Loucy (cell line): ENCODE results near the gene ITGB8.

Source experiments
- CTCF ChIP-seq: fragments of 200-600 bp; sonication (generic); conservative IDR thresholded peaks from 2 replicates; pipeline ENCODE4 v1.5.1; 2014; ENCODE audit warnings: mild to moderate bottlenecking, antibody characterized with exemption, low read length
- EZH2phosphoT487 ChIP-seq: fragments of 200-600 bp; IDR thresholded peaks from 2 replicates; pipeline ENCODE4 v1.6.1; 2018; ENCODE audit warnings: antibody characterized with exemption, mild to moderate bottlenecking, moderate library complexity, borderline replicate concordance

GRCh38 chr7:20399521-20399920, 68.8 kb downstream of the ITGB8 start:
- no peak for TF ChIP-seq CTCF
- TF ChIP-seq EZH2phosphoT487: no peak
